ENCODE results near the gene OR14A16.

The OR14A16 gene

GRCh38 chr1:247824023-247824422 is at the start of gene OR14A16:
Gene OR14A16 (minus strand): TSS chr1:247824119. CDS start chr1:247815729, 8,390 bp downstream.
- no peak for DNase-seq

- no peak for DNase-seq
Observed at GRCh38 chr1:247865416-247865815, 41.5 kb upstream of the OR14A16 start.

- DNase-seq, result no peak
Observed at GRCh38 chr1:247864644-247865043, 40.7 kb upstream of the OR14A16 start.

GRCh38 chr1:247862756-247863155 is 38.8 kb upstream of the OR14A16 start:
- no peak for DNase-seq

GRCh38 chr1:247857985-247858619 is 34.2 kb upstream of the OR14A16 start:
- DNase-seq, result no peak

- peak; percentile 47 for DNase-seq
Observed at GRCh38 chr1:247857069-247857984, 33.4 kb upstream of the OR14A16 start, which contains the start of gene TRIM58. Gene TRIM58 (plus strand): TSS chr1:247857187. CDS start chr1:247857247, 60 bp downstream.

GRCh38 chr1:247855911-247856310 is 32.0 kb upstream of the OR14A16 start:
- no peak for DNase-seq

GRCh38 chr1:247854899-247855545 is 31.1 kb upstream of the OR14A16 start:
- no peak for DNase-seq

GRCh38 chr1:247849616-247850015 is 25.7 kb upstream of the OR14A16 start:
- no peak for DNase-seq

GRCh38 chr1:247848346-247848745 is 24.4 kb upstream of the OR14A16 start:
- no peak for DNase-seq

- no peak for DNase-seq
Observed at GRCh38 chr1:247845693-247846017, 21.7 kb upstream of the OR14A16 start.

GRCh38 chr1:247845011-247845692 is 21.2 kb upstream of the OR14A16 start:
- no peak for DNase-seq

GRCh38 chr1:247843411-247843810 is 19.5 kb upstream of the OR14A16 start:
- DNase-seq, result no peak

GRCh38 chr1:247841796-247842195 is 17.9 kb upstream of the OR14A16 start, which contains the start of gene OR11L1:
Gene OR11L1 (minus strand): TSS chr1:247841896. CDS start chr1:247841896, 0 bp downstream.
- no peak for DNase-seq

GRCh38 chr1:247840818-247841217 is 16.9 kb upstream of the OR14A16 start:
- DNase-seq, result no peak

GRCh38 chr1:247833601-247834000 is 9.7 kb upstream of the OR14A16 start:
- no peak for DNase-seq

- no peak for DNase-seq
Observed at GRCh38 chr1:247829656-247830055, 5.7 kb upstream of the OR14A16 start.

- DNase-seq, result no peak
Observed at GRCh38 chr1:247825362-247825761, 1.4 kb upstream of the OR14A16 start.

GRCh38 chr1:247822060-247822459 is 1.9 kb downstream of the OR14A16 start:
- DNase-seq, result no peak

- no peak for DNase-seq
Observed at GRCh38 chr1:247812637-247813036, 11.3 kb downstream of the OR14A16 start.

- DNase-seq, result no peak
Observed at GRCh38 chr1:247797518-247797917, 26.4 kb downstream of the OR14A16 start.

GRCh38 chr1:247769603-247770002 is 54.3 kb downstream of the OR14A16 start:
- DNase-seq, result no peak

Measured in activated CD4-positive, alpha-beta T cell treated with anti-CD3 and anti-CD28 coated beads, Interleukin-2, Interleukin-6, amounts not matched to agents 100 ng/mL and 50 ng/mL, durations not matched to agents 16 hours and 8 hours (primary cell).